ENCODE results near the gene KCNB1. TPM values are rescaled to one million over a fixed set of nuclear protein-coding genes. Genes with fewer than 3 reads are reported as not detected.
A peak's percentile ranks its signal among the peaks of the same experiment; 100 is the strongest.

KCNB1 gene
- polyA plus RNA-seq, 3 donors from 2014 or later: not detected

GRCh38 chr20:49387581-49387939, 94.9 kb downstream of the KCNB1 start:
- no peak for DNase-seq
- Mint-ChIP-seq H3K27me3 (ENCODE audit: low read depth in 3 of 3) (peaks cover 0 to 17% (median 2%) of the 10 kb centered on the region in 3 donors), H3K27ac (no peak overlapping the region), H3K9me3 (no peaks in the 10 kb centered on the region), H3K36me3 (no peaks in the 10 kb centered on the region), H3K4me3 (no peak overlapping the region), H3K4me1 (no peaks in the 10 kb centered on the region)

- Mint-ChIP-seq H3K27ac (no peak overlapping the region), H3K4me1 (no peaks in the 10 kb centered on the region), H3K9me3 (no peaks in the 10 kb centered on the region), H3K4me3 (no peak overlapping the region), H3K27me3 (ENCODE audit: low read depth in 3 of 3) (peaks cover 2 to 17% (median 5%) of the 10 kb centered on the region in 3 donors), H3K36me3 (no peaks in the 10 kb centered on the region)
- no peak for DNase-seq
These were observed 95.5 kb downstream of the KCNB1 start for GRCh38 chr20:49386848-49387580.

GRCh38 chr20:49385465-49385864, 97.0 kb downstream of the KCNB1 start:
- Mint-ChIP-seq H3K27me3 (ENCODE audit: low read depth in 3 of 3) (peaks cover 2 to 17% (median 5%) of the 10 kb centered on the region in 3 donors), H3K4me3 (no peak overlapping the region), H3K4me1 (no peaks in the 10 kb centered on the region), H3K36me3 (no peaks in the 10 kb centered on the region), H3K9me3 (no peaks in the 10 kb centered on the region), H3K27ac (no peak overlapping the region)
- DNase-seq: no peak

- Mint-ChIP-seq H3K4me3 (no peak overlapping the region), H3K4me1 (no peaks in the 10 kb centered on the region), H3K36me3 (no peaks in the 10 kb centered on the region), H3K9me3 (no peaks in the 10 kb centered on the region), H3K27ac (no peak overlapping the region), H3K27me3 (ENCODE audit: low read depth in 3 of 3) (peaks cover 2 to 18% (median 5%) of the 10 kb centered on the region in 3 donors)
- peak; percentile 31 to 51 (median 37) for DNase-seq
These were observed 97.7 kb downstream of the KCNB1 start for GRCh38 chr20:49384437-49385434.

- Mint-ChIP-seq H3K27ac (no peak overlapping the region), H3K9me3 (no peaks in the 10 kb centered on the region), H3K36me3 (no peaks in the 10 kb centered on the region), H3K4me1 (no peaks in the 10 kb centered on the region), H3K27me3 (ENCODE audit: low read depth in 3 of 3) (peaks cover 2 to 20% (median 5%) of the 10 kb centered on the region in 3 donors), H3K4me3 (no peak overlapping the region)
- no peak for DNase-seq
These were observed 100.6 kb downstream of the KCNB1 start for GRCh38 chr20:49381558-49382493.

DNA sequence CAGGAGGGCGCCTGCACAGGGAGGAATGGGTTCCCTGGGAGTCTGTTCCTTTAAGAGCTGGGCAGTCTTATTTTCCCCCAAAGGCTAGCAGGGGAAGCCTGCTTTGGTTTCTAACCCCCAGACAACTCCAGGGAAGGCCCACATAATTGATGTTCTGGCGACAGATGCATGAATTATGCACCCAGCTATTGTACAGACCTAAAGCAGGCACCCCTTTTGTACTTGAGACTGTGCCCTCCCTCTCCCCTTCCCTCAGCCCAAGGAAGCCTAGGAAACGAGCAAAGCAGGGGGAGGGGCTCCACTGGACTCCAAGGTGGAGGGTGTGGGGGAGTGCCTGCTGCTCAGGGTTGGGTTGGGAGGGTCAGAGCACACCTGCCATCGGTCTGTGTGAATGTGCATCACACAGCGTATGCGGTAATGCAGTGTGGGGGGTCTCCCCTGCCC, 102.1 kb downstream of the KCNB1 start:
- no peak overlapping the region for H3K27ac Mint-ChIP-seq
- no peaks in the 10 kb centered on the region for H3K9me3 Mint-ChIP-seq
- H3K4me3 Mint-ChIP-seq: no peak overlapping the region
- peaks cover 2 to 18% (median 5%) of the 10 kb centered on the region in 3 donors for H3K27me3 Mint-ChIP-seq (ENCODE audit: low read depth in 3 of 3)
- no peaks in the 10 kb centered on the region for H3K36me3 Mint-ChIP-seq
- no peaks in the 10 kb centered on the region for H3K4me1 Mint-ChIP-seq
- DNase-seq: no peak

- peaks cover 3 to 12% (median 6%) of the 10 kb centered on the region in 3 donors for H3K27me3 Mint-ChIP-seq (ENCODE audit: low read depth in 3 of 3)
- DNase-seq: no peak
- H3K27ac Mint-ChIP-seq: no peak overlapping the region
- no peaks in the 10 kb centered on the region for H3K4me1 Mint-ChIP-seq
- no peak overlapping the region for H3K4me3 Mint-ChIP-seq
- H3K9me3 Mint-ChIP-seq: peaks cover 0 to 2% (median 0%) of the 10 kb centered on the region in 6 donors
- H3K36me3 Mint-ChIP-seq: no peaks in the 10 kb centered on the region
These were observed 103.1 kb downstream of the KCNB1 start for GRCh38 chr20:49379338-49379737.

DNA sequence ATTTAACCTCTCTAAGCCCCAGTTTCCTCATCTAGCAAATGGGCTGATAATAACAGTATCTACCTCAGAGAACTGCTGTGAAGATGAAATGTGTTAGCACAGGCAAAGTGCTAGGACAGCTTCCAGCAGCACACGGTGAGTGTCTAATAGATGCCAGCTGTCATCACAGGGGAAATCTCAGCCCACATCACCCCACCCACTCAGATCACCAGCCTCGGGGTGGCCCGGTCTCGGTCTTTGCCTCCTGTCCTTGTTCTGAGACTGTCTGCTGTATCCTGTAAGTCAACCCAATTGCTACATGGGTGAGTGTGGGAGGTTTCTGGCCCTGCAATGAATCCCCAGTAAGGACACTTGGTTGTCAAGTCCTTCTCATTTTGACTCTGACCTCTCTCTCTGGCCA, 105.1 kb downstream of the KCNB1 start:
- H3K9me3 Mint-ChIP-seq: peaks cover 0 to 2% (median 0%) of the 10 kb centered on the region in 6 donors
- no peaks in the 10 kb centered on the region for H3K4me1 Mint-ChIP-seq
- H3K36me3 Mint-ChIP-seq: no peaks in the 10 kb centered on the region
- peaks cover 3 to 6% (median 5%) of the 10 kb centered on the region in 3 donors for H3K27me3 Mint-ChIP-seq (ENCODE audit: low read depth in 3 of 3)
- no peak overlapping the region for H3K4me3 Mint-ChIP-seq
- H3K27ac Mint-ChIP-seq: peak overlapping the region in 1 of 6 donors; percentile 2
- no peak for DNase-seq

GRCh38 chr20:49375170-49375569, 107.3 kb downstream of the KCNB1 start:
- H3K36me3 Mint-ChIP-seq: no peaks in the 10 kb centered on the region
- no peaks in the 10 kb centered on the region for H3K4me1 Mint-ChIP-seq
- DNase-seq: no peak
- H3K27ac Mint-ChIP-seq: no peak overlapping the region
- H3K27me3 Mint-ChIP-seq (ENCODE audit: low read depth in 3 of 3): peaks cover 1 to 4% (median 4%) of the 10 kb centered on the region in 3 donors
- no peak overlapping the region for H3K4me3 Mint-ChIP-seq
- peaks cover 0 to 2% (median 0%) of the 10 kb centered on the region in 6 donors for H3K9me3 Mint-ChIP-seq

- Mint-ChIP-seq H3K4me1 (no peaks in the 10 kb centered on the region), H3K4me3 (no peak overlapping the region), H3K36me3 (no peaks in the 10 kb centered on the region), H3K27me3 (ENCODE audit: low read depth in 3 of 3) (peaks cover 2 to 10% (median 9%) of the 10 kb centered on the region in 3 donors), H3K27ac (no peak overlapping the region), H3K9me3 (peaks cover 0 to 2% (median 0%) of the 10 kb centered on the region in 6 donors)
- DNase-seq: no peak
These were observed 110.3 kb downstream of the KCNB1 start for GRCh38 chr20:49372095-49372734.

- H3K36me3 Mint-ChIP-seq: no peaks in the 10 kb centered on the region
- H3K27me3 Mint-ChIP-seq (ENCODE audit: low read depth in 3 of 3): peaks cover 7 to 12% (median 7%) of the 10 kb centered on the region in 3 donors
- DNase-seq: no peak
These were observed 113.9 kb downstream of the KCNB1 start for GRCh38 chr20:49368596-49368995.

DNA sequence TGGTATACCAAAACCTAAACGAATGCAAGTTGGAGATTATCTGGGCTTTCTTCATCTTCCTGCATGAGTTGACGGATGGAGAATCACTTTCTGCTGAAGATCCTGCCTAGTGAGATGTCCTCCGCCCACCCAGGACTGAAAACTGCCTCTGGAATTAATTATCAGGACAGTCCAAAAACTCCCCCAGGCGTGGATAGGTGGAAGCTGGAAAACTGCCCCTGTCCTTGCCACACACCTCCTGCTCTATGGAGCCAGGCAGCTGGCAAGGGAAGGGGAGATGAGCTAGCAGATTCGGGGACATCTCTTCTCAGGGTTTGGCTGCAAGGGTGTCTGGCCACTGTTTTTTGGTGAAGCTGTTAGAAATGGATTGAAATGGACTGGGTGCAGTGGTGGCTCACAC, 115.4 kb downstream of the KCNB1 start:
- Mint-ChIP-seq H3K4me1 (no peaks in the 10 kb centered on the region), H3K27ac (no peak overlapping the region), H3K4me3 (no peak overlapping the region), H3K27me3 (ENCODE audit: low read depth in 3 of 3) (peaks cover 7 to 14% (median 7%) of the 10 kb centered on the region in 3 donors), H3K9me3 (no peaks in the 10 kb centered on the region), H3K36me3 (no peaks in the 10 kb centered on the region)
- DNase-seq: no peak

More at GRCh38 chr20:49368596-49368995, 113.9 kb downstream of the KCNB1 start:
- Mint-ChIP-seq H3K4me3 (no peak overlapping the region), H3K9me3 (no peaks in the 10 kb centered on the region), H3K27ac (no peak overlapping the region), H3K4me1 (no peaks in the 10 kb centered on the region)

DNA sequence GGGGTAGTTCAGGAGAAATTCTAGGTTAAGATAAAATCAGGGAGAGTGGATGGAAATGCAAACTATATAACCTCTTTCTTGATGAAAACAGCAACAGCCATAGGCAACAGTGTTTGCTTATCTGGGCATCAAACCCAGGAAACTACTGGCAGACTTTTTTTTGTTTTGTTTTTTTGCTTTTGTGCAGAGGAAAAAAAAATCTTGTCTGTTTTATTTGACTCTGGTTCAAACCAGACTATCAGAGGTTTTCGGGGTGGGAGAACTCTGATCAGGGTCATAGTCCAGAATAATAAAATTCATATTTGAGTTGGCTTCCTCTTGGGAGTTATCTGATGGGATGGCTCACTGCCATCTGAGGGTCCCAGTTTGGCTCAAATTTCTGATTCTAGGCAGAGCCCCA, 115.8 kb downstream of the KCNB1 start:
- Mint-ChIP-seq H3K36me3 (no peaks in the 10 kb centered on the region), H3K27ac (no peak overlapping the region), H3K9me3 (no peaks in the 10 kb centered on the region), H3K4me3 (no peak overlapping the region), H3K4me1 (no peaks in the 10 kb centered on the region), H3K27me3 (ENCODE audit: low read depth in 3 of 3) (peaks cover 7 to 14% (median 7%) of the 10 kb centered on the region in 3 donors)
- DNase-seq: no peak

All from immature natural killer cell (primary cell).